Kidney capillary endothelial cell (primary cell): ENCODE measurements around the gene TSPAN3.
A peak's percentile ranks its signal among the peaks of the same experiment; 100 is the strongest.

ENCODE experiments used
- DNase-seq: peaks from one replicate; pipeline ENCODE4 v3.0.0-alpha.2; 2018; ENCODE audit warnings: low spot score

Gene TSPAN3

DNA sequence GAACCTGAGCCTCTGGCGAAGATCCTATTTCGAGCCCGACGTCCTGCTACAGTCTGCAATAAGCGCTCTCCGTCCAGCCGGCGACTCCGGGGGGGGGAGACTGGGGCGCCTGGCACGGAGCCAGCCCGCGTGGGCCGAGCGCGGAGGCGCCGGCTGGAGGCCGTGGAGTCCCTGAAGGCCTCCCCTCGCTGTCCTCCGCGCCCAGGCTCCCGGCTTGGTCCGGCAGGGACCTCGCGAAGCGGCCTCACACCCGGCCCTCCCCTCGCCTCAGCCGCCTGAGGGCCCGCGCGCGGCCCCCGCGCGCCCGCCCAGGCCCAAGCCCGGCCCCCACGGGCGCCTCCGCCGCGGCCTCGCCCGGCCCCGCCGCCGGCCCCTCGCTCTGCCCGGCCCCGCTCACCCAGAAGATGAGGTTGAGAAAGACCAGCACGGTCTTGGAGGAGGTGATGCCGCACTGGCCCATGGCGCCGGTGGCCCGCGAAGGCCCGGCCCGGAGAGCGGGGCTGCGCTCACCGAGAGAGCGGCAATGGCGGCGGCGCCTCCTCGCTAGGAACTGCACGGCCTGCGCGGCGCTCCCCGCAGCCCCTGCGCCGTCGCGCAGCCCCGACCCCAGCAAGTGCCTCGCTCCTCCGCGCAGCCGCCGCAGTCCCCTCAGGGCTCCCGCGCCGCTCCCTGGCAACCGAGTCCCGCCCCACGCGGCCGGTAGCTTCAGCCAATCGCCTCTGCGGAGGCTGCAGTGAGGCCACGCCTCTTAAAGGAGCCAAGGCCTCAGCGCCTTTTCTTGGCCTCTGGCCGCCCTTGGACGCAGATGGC lies at the start of gene TSPAN3:
TSPAN3 (minus strand) TSS at position 615 of the 810 bp plus-strand sequence; CDS start at position 460, 155 bp downstream.
- DNase-seq, result peak; percentile 92

DNA sequence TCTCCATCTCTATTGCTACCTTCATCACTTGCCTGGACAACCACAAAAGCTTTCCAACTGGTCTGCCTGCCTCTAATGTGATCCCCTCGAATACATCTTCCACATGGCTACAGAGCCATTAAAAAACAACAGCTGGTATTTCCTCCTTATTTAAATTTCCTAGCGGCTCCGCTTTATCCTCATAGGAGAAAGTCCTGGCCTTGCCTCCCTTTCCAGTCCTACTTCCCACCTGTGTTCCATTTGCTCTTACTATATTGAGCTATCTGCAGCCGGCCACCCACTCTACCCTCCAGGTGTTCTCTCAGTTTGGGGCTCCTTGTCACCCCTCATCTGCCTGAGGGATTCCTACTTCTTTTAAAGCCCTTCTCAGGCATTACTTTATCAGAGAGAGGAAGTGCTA lies 49.7 kb upstream of the TSPAN3 start:
- no peak for DNase-seq

DNA sequence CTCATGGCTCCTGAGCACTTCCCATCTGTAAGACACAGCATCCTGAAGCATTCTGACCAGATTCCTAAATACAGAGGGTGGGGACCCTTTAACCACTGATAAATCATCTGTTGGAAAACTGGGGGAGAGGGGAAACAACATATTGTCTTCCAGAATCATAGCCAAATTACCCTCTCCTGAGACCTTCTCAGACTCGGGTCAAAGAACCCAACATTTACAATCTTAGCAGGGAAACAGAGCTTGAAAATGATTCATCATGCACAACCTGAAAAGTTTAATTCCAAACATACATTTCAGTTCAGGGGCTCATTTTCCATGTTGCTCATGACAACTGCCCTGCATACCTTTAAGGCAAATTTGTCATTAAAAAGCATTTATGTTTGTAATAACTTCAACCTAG lies 48.5 kb upstream of the TSPAN3 start:
- DNase-seq, result no peak

DNA sequence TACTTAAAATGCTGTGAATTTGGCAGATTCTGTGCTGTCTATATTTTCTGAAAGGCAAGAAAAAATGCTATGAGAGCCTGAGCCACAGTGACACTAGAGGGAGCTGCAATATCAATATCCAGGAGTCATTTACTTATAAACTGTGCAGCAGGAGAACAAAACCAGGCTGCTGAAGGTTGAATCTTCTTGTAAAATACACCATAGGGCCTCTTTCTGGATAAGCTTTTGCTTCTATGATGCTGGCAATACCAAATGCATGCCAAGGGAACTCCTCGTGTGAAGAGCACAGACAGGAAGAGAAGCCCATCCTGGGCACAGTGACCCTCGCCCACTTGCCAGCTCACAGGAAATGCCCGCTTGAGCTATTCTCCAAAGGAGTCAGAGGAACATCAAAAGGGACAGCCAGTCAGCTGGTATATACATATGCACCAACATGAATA lies 48.0 kb upstream of the TSPAN3 start:
- peak; percentile 65 for DNase-seq

DNA sequence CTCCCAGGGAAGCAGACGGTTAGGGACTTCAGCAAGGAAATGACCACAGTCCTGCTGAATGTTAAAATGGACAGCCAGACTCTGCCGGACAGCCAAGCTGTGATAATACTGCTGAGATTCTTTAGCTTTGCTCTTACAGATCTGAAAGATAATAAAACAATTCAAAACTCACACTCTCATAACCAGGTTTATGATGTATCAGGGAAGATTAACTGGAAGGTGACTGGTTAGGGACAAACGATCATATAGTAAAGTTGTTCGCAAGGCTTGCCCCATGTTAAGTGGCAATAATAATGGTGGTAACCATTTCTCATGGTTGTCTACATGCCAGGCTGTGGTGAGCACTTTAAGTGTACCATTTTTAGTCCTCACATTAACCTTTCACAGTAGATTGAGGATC lies 44.3 kb upstream of the TSPAN3 start:
- no peak for DNase-seq

DNA sequence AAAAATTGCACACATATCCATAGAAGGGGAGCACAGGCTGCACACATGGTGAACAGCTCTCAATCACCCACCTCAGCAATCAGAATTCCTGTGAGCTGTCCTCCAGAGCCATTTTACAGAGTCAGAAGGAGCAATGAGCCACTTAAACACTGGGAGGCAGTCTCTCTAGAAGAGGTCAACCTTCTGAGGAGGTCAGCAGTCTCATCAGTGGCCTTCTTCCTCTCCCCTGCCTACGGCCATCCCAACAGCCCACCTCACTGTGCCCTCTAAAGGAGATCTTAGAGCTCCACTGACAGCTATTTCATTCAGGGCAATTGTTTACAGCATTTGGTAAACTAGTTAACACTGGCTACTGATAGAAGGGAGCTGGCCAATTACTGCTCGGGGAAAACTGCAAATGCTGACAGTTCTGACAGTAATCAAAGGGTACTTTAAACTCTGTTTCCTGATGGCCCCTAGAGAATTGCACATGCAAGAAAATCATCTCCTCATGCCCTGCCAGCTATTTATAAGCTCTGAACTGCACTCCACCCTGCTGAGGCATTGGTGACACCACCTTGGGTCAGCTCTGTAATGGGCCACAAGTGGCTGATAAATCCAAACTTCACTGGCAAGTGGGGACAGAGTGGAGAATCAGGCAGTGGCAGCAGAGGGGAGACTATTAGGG lies 42.1 kb upstream of the TSPAN3 start:
- no peak for DNase-seq

DNA sequence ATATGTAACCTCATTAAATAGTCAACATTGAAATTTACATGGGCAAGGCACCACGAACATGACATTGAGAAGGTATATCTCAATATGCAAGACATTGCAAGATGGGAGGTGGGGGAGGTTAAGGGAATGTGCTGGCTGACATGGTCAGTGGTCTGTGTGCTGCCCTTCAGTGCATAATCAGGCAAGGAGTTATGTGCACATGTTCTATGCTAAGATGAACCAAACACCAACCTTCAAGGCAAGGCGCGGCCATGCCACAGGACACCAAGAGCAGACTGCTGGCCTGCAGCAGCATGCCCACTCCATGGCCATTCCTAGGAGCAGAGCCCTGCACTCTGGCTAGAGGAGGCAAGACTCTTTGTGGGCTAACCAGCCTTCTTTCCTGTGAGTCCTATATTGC lies 40.9 kb upstream of the TSPAN3 start:
- no peak for DNase-seq

DNA sequence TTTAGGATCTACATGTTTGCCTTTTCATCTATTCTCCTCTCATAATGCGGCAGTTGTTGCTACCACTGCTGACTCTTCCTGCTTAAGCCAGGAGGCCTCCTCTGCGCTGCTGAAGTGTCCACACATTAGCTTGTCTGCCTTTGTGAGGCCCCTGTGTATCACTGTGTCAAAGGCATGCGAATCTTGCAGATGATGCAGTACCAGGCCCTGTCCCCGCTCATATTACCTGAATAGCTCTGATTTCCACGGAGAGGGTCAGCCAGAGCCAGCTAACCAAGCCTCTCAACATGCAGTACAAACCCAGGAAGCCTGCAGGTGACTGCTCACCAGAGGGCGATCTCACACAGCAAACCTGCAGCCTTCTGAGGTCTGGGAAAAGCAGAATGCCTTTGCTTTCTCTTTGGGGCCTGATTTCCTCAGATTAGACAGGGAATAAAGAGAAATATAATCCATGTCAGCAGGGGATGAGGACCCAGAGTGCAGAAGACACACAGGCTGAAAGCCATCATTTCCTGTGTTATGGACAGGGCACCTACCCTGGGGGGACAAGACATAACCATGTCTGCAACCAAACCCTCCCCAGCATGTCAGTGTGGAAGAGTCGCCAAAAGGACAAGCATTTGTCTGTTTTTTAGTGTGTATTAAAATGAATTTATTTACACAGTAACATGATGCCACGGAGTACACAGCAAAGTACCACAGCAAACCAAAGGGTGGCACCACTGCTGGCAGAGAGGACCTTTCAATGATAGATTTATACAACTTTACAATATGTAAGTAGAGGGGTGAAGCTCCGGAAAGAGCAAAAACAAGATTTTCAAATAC lies 36.8 kb upstream of the TSPAN3 start:
- DNase-seq, result no peak

DNA sequence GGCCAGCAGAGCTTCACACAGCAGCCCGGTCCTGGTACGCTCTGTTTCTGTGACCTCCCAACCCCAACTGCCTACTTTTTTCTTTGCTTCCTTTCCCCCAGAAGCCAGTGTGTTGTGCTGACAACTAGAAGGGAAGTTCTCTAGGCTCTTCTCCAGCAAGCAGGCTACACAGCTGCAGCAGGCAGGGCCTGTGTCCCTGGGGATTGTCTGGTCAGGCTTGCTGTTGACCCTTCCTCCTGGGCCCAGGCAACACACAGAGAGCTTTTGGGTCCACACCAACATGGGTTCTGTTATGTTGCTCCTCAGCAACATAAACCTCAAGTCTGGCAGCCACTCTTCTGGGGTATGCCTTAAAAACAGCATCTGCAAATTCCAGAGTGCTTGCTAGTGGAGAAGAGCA lies 36.2 kb upstream of the TSPAN3 start:
- DNase-seq, result no peak

DNA sequence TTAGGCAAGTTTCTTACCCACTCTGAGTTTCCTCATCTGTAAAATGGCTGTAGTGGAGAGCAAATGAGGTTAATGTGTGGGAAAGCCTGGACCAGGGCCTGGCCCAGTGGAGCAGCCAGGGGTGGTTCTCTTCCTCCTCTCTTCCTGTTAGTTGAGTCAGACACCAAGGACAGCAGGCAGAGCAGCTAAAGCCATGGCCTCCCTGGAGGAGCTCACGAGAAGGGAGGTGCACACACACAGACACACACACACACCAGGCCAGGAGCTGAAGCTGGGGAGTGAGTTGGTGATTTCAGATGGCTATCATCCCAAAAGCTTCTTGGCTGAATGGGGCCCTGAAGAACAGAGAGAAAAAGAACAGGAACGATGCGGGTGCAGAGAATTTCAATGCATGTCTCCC lies 33.2 kb upstream of the TSPAN3 start:
- DNase-seq, result no peak

DNA sequence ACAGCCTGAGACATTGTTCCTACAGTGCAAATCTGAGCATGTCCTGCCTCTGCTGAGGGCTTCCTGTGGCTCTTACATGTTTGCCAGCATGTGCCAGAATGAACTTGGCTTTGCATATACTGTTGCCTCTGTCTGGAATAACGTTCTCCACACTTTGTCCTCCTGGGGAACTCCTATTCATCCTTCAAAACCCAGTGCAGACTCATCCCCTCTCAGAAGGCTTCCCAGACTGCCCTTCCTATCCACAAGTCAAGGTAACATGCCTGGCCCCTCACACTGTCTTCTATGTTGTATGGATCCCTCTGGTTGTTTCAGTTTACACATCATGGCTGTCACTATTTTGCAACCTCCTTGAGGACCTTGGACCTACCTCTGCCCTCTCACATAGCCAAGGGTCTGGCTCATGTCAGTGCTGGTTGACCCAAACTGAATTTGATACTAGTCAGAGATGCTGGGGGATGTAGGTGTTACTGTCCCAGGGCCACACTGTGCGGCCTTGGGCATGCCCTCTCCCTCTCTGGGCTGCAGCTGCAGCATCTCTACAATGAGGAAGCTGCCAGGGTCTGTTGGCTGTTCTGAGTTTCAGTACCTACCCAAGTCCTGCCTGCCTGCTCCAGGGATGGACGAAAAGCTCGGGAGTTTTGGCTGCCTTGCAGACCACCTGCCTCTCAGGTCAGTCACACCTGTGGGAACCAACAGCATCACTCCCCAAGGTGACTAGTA lies 29.0 kb upstream of the TSPAN3 start:
- DNase-seq, result no peak

DNA sequence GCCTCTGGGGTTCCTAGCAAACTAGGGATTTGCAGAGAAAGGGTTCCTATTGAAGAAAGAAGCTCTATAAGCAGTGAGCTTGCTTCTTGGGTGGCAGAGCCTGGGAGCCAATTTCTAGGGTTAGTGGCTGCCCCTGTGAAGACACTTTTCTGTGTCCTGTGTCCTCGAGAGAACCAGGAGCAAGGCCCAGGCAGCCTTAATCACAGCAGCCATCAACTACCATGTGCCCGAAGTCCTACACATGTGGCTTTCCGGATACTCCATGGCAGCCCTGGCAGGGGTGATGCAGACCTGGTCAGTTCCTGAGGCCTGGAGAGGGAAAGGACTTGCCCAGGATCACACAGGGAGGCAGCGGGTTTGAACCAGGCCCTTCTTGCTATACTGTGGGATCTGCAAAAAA lies 27.7 kb upstream of the TSPAN3 start:
- DNase-seq, result no peak

DNA sequence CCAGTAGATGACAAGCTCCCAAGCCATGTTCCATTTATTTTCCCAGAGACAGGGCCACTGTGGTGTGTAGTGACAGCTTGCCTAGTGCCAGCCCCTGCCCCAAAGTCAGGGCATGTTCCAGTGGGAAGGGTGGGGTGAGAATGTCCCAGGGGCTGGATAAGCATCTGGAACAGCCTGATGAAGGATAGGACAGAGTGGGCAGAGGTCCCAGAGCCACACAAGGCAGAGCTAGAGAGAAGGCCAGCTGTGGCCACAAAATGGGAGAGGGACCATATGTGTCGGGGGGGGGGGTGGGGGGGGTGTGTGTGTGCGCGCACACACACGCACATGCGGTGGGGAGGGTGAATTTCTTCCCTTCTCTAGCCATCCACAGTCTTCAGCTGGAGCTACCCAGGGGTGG lies 27.0 kb upstream of the TSPAN3 start:
- no peak for DNase-seq

DNA sequence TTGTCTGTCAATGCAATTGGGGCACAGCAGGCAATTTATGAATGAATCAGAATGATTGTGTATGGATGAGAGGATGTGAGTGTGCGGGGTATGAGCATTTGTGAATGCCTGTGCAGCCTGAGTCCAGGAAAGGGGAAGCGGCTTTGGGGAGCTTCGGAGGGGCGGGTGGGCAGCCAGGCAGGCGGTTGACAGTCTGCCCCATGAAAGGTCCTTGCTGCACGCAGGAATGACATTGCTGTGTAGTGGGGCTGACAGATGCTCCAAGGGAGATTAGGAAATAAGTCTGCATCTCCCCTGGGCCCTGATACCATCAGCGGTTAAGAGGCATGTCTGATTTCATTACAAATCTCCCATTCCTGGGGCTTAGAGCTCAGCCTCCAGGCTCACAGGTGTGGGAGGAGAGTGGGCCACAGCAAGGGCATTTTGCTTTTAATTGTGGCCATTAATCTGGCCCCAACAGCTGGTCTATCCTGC lies 26.4 kb upstream of the TSPAN3 start:
- DNase-seq, result no peak

DNA sequence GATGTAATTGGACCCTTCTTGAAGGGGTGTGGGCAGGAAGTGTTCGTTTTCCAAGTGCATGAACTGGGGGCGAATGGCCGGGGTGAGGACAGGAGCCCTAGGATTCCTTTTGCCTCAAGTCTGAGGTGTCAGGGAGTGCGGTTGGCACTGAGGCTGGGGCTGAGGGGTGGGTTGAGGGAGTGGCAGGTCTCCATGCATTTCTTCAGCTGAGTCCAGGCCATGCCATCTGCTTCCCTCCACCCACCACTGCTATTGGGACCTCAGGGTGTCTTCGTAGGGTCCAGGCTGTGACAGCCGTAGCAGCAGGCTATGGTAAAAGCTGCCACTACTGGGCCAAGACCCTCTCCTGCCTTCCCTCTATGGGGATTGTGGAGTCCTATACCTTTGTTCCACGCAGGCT lies 25.6 kb upstream of the TSPAN3 start:
- no peak for DNase-seq

DNA sequence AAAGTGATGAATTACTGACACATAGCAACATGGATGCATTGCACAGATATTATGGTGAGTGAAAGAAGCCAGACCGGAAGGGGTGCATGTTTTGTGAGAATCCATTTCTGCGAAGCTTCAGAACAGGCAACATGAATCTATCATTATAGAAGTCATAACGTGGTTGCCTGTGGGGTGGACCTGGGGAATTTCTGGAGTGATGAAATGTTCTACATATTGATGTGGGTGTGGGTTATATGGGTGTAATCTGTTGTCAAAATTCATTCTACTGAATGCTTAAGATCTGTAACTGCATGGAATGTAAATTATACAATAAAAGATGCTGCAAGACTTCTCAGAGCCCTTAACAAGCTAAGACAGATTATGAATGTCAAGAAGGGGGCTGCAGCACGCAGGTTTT lies 25.2 kb upstream of the TSPAN3 start:
- DNase-seq, result no peak

DNA sequence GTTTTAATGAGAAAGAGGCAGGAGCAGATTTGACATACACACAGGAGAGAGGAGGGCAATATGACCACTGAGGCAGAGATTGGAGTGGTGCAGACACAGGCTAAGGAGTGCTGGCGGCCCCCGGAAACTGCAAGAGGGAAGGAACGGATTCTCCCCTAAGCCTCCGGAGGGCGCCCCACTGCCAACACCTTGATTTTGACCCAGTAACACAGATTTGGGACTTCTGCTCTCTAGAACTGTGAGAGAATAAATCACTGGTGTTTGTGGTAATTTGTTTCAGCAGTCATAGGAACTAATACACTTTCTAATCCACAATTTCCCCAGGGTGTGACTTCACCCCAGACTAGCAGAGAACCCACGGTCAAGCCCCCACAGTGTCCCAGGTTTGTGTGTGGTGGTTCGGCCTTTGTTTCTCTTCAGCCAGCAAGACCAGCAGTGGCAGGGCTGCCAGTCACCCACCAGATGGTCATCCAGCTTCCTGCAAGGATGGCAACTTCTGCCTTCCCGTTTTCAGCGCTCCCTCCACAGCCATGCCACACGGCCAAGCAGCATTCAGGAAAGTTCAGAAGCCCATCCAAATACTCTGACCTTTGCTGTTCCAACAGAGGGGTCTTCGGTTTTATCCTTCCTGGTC lies 23.6 kb upstream of the TSPAN3 start:
- DNase-seq, result no peak

DNA sequence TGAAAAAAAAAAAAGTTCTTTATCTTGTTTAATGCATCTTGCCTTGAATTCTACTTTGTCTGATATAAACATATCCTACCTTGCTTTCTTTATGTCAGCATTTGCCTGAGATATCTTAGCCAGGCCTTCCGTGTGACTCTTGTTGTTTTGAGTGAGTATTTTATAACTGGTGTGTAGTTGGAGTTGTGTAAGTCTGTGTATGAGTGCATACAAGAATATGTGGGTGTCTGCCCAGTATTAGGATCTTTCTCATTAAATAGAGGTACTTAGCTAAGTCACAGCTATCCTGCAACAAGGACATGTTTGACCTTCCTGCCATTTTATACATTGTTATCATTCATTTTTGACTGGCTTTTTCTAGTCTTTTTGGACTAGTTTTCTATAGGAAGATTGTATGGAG lies 22.5 kb upstream of the TSPAN3 start:
- DNase-seq, result no peak

DNA sequence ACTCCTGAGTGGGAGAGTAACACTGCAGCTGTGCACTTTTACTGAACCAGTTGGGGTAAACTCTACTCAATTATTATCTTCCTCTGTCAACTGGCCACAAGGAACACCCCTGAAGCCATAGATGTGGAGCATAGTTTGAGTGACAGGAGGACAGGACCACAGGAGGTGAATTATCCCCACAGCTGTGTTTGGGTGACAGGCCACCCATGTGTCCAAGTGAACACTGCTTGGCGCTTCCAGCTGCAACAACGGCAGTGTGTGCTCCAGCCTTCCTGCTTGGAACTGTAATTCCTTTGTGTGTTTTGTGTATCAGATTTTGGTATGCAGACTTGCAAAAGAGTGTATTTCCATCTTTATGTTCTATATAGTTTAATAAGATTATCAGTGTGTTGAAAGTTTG lies 20.2 kb upstream of the TSPAN3 start:
- DNase-seq, result no peak

DNA sequence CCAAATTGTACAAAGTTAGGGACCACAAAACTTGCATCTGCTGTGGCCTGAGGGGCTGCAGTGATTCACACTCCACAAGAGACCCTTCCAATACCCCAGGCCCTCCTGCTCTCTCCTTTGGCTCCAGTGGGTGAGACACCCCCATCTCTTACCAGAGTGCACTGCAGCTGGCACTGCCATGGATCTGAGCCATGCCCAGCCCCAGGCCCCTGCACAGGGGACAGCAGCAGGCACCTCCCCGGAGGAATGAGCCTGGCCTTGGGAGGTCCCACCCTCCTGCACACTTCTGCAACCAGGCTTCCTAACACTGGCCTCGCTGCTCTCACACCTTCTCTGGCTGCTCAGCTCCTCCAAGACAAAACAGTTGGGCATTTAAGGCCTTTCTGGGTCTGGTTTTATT lies 16.3 kb upstream of the TSPAN3 start:
- no peak for DNase-seq

DNA sequence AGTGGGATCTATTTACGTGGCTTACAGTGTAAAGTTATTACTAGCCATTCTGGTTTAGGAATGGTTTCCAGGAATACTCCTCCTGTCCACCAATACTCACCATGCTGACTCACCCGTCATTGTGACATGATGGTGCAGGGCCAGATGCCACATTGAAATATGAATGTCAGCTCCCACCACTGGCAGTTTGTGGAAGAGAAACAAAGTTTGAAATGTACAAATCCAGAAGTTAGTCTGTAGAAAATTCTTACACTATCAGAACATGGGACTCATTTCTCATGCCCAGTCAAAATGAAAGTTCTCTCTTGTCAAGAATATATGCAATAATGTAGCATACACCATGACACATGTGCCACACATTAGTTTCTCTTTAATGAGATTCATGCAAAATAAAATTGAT lies 14.4 kb upstream of the TSPAN3 start:
- DNase-seq, result no peak

DNA sequence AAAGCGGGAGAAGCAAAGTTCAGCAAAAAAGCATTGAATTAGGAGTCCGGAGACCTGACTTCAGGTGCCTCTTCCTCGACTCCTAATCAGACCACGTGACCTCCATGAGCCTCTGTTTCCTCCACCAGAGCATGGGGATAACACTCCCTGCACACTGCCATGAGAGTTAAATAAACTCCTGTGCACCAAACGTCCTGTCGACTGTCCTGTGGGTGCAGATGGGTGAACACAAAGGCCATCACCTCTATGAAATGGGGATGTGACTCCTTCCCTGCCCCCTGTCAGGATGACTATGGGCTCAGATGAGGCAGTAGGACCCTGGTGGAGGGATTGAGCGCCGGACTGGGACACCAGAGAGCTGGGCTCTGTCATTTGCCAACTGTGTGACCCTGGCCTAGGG lies 13.5 kb upstream of the TSPAN3 start:
- no peak for DNase-seq
